ENCODE data around the gene DUSP2. TPM values are rescaled to one million over a fixed set of nuclear protein-coding genes. Genes with fewer than 3 reads are reported as not detected.

The DUSP2 gene
- total and polyA plus RNA-seq, 9 of the 15 experiments (the other 6 are each of a cell fraction or from before 2014, with no cell fraction given): 0.04 to 0.18 TPM; not detected in 7

- H3K36me3 ChIP-seq (ENCODE audit: control insufficient read depth, insufficient read depth, low read length): no peaks in the 10 kb centered on the region
- H3K27me3 ChIP-seq (ENCODE audit: control insufficient read depth in 2 of 2, insufficient read depth in 2 of 2, low read length in 2 of 2): peaks cover 0 to 26% of the 10 kb centered on the region in 2 experiments; a peak in 3 of 5 replicates
- no peak overlapping the region for H3K9ac ChIP-seq (ENCODE audit: insufficient read depth in 1 of 2, low read depth in 2 of 2, low read length in 2 of 2)
- in situ Hi-C loops (cut with MboI): loop anchor here (25.0 kb wide), 1 partner anchor 313 kb away; no protein-coding TSS in a partner anchor
- DNase-seq (ENCODE audit: extremely low read depth in 1 of 4, low spot score in 3 of 4) (no peak), FAIRE-seq (no peak), ATAC-seq (no peak; the same call in 1 of the 3 replicates)
- BruUV-seq (replicated peaks): no TSS peak
- no peaks in the 10 kb centered on the region for H3K79me2 ChIP-seq (ENCODE audit: control insufficient read depth, insufficient read depth, low read length)
- no peaks in the 10 kb centered on the region for H3K9me1 ChIP-seq (ENCODE audit: control insufficient read depth, insufficient read depth, low read length)
- peaks cover 3% of the 10 kb centered on the region; the same call in 1 of the 2 replicates for H4K20me1 ChIP-seq (replicated peaks; ENCODE audit: control insufficient read depth, insufficient read depth, low read length)
- 7% methylated on average over 5 of the region's 12 CpGs for WGBS (ENCODE audit: insufficient coverage, low coverage, missing lambda C conversion rate)
- no peak overlapping the region for H3K4me2 ChIP-seq (ENCODE audit: insufficient read depth, low read length)
- CTCF ChIA-PET (ENCODE audit: low intra/inter-chr PET ratio): no interaction called here
- POLR2A ChIA-PET: interaction anchor here (0.5 to 1.6 kb wide), 2 partner anchors 9 to 42 kb away, joined by 3 to 6 read pairs; no protein-coding TSS in a partner anchor
- TF ChIP-seq ZNF282 (CRISPR knock-in tag; IDR thresholded peaks at IDR 0.05) (no peak), MTA2 (IDR thresholded peaks at IDR 0.05; ENCODE audit: low read depth) (no peak), RBM25 (IDR thresholded peaks at IDR 0.05; ENCODE audit: low read depth, low read length, severe bottlenecking) (peak; percentile 88), ZFP36 (IDR thresholded peaks at IDR 0.05; ENCODE audit: low read depth, low read length, partially characterized antibody) (peak; percentile 77), SPI1 (IDR thresholded peaks at IDR 0.05; ENCODE audit: borderline replicate concordance, low read depth, low read length) (peak; percentile 31; the same call in 1 of the 2 replicates), BCOR (IDR thresholded peaks at IDR 0.05) (peak; percentile 31; the same call in 1 of the 2 replicates), HNRNPK (IDR thresholded peaks at IDR 0.05; ENCODE audit: low read depth, low read length, poor library complexity, severe bottlenecking) (peak; percentile 64)
- intact Hi-C loops (cut with micrococcal nuclease): no loop called here
- no peaks in the 10 kb centered on the region for H3K9me3 ChIP-seq (replicated peaks; ENCODE audit: control insufficient read depth, insufficient read depth, low read depth, low read length)
- no peak overlapping the region for H3K4me3 ChIP-seq
- H3K4me1 ChIP-seq (replicated peaks in 1 of 2; ENCODE audit: control insufficient read depth in 2 of 2, insufficient read depth in 2 of 2, low read length in 2 of 2): peaks cover 4 to 10% of the 10 kb centered on the region in 2 experiments; a peak in 3 of 5 replicates
- H2AFZ ChIP-seq (ENCODE audit: low read depth, low read length): no peak overlapping the region
- H3K27ac ChIP-seq (ENCODE audit: extremely low read depth, low read depth, low read length): no peak overlapping the region
Measured at GRCh38 chr2:96099861-96100798, 45.1 kb downstream of the DUSP2 start.

Data from K562 (cell line).